GM12873 (cell line): Measurements from ENCODE around the gene NPSR1.

Experiments used
- TF ChIP-seq, protein P1 (sequence below): IDR thresholded peaks from 2 replicates; pipeline ENCODE4 v1.5.1; 2012; ENCODE audit warnings: low read depth, mild to moderate bottlenecking, moderate library complexity, low read length, control low read depth; ENCODE audit not compliant: insufficient read depth; ENCODE audit errors: missing control alignments

The NPSR1 gene

DNA sequence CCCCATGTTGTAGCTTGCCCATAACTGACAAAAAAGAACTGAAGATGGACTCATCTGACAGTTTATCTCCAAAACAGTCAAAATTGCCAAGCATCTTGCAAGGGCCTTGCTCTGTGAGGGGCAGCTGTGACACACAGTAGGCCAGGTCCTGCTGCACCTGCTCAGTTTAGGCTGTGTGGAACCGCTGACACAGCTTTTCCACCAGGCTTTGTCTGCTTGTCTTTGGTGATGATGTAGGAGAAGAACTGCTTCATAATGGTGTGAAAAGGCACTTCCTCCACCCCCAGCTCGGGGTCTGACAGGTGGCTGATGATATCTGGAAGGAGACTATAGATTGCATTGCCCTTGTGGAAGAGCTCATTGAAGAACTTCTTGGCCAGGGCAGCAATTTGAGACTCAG lies 92.6 kb downstream of the NPSR1 start:
- TF ChIP-seq, protein P1, sequence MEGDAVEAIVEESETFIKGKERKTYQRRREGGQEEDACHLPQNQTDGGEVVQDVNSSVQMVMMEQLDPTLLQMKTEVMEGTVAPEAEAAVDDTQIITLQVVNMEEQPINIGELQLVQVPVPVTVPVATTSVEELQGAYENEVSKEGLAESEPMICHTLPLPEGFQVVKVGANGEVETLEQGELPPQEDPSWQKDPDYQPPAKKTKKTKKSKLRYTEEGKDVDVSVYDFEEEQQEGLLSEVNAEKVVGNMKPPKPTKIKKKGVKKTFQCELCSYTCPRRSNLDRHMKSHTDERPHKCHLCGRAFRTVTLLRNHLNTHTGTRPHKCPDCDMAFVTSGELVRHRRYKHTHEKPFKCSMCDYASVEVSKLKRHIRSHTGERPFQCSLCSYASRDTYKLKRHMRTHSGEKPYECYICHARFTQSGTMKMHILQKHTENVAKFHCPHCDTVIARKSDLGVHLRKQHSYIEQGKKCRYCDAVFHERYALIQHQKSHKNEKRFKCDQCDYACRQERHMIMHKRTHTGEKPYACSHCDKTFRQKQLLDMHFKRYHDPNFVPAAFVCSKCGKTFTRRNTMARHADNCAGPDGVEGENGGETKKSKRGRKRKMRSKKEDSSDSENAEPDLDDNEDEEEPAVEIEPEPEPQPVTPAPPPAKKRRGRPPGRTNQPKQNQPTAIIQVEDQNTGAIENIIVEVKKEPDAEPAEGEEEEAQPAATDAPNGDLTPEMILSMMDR = no peak

GRCh38 chr7:34751725-34752643 lies 94.0 kb downstream of the NPSR1 start:
- TF ChIP-seq, protein P1 = no peak

- TF ChIP-seq, protein P1 = no peak
Measured at GRCh38 chr7:34752929-34753328, 94.9 kb downstream of the NPSR1 start.

DNA sequence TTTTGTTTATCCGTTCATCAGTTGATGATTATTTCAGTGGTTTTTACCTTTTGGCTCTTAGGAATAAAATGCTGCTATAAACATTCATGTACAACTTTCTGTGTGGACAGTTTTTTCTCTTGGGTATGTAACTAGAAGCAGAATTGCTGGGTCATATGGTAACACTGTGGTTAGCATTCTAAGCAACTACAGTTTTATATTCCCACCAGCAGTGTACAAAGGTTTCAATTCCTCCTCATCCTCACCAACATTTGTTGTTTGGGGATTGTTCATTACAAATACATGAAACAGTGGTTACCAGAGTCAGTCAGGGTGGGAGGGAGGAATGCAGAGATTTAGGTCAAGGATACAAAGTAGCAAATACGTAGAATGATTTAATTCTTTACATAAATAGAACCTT lies 97.0 kb downstream of the NPSR1 start:
- TF ChIP-seq, protein P1 = no peak

DNA sequence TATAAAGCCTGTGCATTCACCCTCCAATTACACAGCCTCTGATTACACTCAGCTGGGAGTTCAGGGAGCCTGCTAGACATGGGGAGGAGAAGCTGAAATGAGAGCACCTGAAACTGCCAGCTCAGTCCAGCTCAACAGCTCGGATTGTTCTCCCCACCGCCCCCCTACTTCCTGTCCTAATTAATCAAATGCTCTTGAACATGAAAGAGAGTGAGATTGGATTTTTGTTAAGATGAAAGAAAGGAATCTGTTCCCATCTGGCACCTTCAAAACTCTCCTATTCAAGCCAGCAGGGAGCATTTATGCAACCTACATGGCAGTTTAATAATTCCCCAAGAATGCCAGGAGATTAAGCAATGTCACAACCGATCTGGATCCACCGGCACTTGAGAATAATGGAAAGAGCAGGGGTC lies 98.0 kb downstream of the NPSR1 start:
- TF ChIP-seq, protein P1 = no peak

DNA sequence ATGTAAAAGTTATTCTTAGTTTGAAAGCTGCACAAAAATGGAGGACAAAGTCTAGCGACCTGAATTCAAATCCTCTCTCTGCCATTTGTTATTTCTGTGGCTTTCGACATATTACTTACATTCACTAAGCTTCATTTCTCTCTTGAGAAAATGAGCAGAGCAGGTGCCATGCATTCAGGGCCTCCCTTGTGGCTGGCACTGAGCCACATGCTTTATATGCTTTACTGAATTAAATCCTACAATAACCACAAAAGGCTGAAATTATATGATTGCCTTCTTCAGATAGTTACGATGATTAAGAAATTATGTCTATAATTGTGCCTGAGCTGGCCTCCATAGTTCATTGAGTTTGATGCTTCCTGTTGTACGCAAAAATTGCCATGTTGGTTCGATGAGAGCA lies 98.7 kb downstream of the NPSR1 start:
- TF ChIP-seq, protein P1 = no peak

- TF ChIP-seq, protein P1 = no peak
Measured at GRCh38 chr7:34757570-34758110, 99.6 kb downstream of the NPSR1 start.
